C4-2B (cell line): ENCODE measurements around the gene CIART.
"Not testable (repeated sequence)": the region's sequence is repeated elsewhere in the genome, so short reads cannot be mapped to it uniquely, and the experiment has no call there.

Experiments used
- CTCF ChIP-seq: fragments of 450-650 bp; conservative IDR thresholded peaks from 2 replicates; pipeline ENCODE4 v1.5.1; 2017; ENCODE audit warnings: mild to moderate bottlenecking
- ZFX ChIP-seq: fragments of 450-650 bp; IDR thresholded peaks from 2 replicates; pipeline ENCODE4 v1.6.1; 2017

DNA sequence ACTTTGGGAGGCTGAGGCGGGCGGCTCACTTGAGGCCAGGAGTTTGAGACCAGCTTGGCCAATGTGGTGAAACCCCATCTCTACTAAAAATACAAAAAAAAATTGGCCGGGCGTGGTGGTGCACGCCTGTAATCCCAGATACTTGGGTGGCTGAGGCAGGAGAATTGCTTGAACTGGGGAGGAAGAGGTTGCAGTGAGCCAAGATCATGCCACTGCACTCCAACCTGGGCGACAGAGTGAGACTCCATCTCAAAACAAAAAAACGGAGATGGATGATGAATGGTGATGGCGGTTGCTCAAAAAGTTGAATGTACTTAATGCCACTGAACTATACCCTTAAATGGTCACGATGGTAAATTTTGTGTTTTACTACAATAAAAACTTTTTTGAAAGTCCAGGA lies 26.2 kb downstream of the CIART start:
- not testable (repeated sequence) for TF ChIP-seq CTCF, ZFX
